ENCODE data around the gene CDC6. TPM values are rescaled to one million over a fixed set of nuclear protein-coding genes. Genes with fewer than 3 reads are reported as not detected.

The CDC6 gene
- total RNA-seq, 4 donors from 2014 or later: 0.16 to 2.2 (median 0.30) TPM

- TF ChIP-seq, protein P1, sequence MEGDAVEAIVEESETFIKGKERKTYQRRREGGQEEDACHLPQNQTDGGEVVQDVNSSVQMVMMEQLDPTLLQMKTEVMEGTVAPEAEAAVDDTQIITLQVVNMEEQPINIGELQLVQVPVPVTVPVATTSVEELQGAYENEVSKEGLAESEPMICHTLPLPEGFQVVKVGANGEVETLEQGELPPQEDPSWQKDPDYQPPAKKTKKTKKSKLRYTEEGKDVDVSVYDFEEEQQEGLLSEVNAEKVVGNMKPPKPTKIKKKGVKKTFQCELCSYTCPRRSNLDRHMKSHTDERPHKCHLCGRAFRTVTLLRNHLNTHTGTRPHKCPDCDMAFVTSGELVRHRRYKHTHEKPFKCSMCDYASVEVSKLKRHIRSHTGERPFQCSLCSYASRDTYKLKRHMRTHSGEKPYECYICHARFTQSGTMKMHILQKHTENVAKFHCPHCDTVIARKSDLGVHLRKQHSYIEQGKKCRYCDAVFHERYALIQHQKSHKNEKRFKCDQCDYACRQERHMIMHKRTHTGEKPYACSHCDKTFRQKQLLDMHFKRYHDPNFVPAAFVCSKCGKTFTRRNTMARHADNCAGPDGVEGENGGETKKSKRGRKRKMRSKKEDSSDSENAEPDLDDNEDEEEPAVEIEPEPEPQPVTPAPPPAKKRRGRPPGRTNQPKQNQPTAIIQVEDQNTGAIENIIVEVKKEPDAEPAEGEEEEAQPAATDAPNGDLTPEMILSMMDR (IDR thresholded peaks at IDR 0.05; ENCODE audit: low read depth): no peak
These were observed 11.0 kb downstream of the CDC6 start for GRCh38 chr17:40298726-40299125.

DNA sequence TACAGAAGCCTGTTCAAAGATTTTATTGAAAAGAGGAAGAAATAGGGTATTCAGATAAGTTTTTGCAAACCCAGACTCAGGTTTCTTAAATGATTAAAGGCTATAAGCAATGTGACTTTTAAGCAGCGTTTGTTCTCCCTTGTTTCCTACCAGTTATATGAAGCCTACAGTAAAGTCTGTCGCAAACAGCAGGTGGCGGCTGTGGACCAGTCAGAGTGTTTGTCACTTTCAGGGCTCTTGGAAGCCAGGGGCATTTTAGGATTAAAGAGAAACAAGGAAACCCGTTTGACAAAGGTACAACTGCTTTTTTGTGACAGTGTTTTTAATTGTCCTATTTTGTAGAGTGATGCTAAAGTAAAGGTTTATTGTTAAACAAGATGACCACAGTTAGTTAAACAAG is 13.6 kb downstream of the CDC6 start:
- TF ChIP-seq, protein P1 (IDR thresholded peaks at IDR 0.05; ENCODE audit: low read depth): no peak

- TF ChIP-seq, protein P1 (IDR thresholded peaks at IDR 0.05; ENCODE audit: low read depth): no peak
These were observed 15.5 kb downstream of the CDC6 start for GRCh38 chr17:40303009-40303657.

DNA sequence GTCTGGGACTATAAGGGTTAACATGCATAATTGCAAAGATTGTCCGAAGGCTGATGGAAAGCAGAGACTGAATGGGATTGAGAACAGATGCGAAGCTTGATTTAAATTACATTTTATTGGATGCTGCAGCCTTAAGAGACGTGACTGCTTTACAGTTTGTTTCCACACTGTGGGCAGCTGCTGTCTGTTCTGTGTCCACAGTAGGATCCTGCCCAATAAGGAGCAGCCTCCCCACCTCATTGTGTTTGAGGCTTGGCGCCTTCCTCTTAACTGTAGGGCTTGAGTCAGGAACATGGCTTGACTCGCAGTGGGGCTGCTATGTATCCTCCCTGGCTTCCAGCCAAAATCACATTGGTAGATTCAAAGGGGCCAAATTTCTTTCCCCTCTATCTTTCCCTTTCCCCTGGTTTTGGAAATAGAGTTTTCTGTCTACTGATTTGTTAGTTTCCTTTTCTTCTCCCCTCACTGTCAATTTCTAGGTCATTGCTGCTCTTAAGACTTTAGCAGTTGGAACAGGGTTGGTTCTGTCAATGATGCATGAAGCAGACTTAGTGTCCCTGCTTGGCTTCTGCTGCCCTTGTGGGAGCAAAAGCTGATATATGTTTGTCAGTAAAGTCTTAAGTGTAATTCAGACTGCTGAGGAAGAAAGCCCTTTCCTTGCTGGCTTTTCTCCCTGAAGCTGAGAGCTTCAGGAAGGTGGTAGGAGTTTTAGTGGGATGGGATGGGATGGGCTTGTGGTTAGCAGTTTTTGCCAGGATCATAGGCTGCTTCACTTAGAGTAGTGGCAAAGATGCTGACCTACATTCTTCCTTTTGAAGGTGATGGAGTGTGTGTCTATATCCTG is 16.3 kb downstream of the CDC6 start:
- TF ChIP-seq, protein P1 (IDR thresholded peaks at IDR 0.05; ENCODE audit: low read depth): no peak

GRCh38 chr17:40306395-40306794 is 18.7 kb downstream of the CDC6 start:
- TF ChIP-seq, protein P1 (IDR thresholded peaks at IDR 0.05; ENCODE audit: low read depth): no peak

- TF ChIP-seq, protein P1 (IDR thresholded peaks at IDR 0.05; ENCODE audit: low read depth): no peak
These were observed 19.5 kb downstream of the CDC6 start for GRCh38 chr17:40307001-40307730.

DNA sequence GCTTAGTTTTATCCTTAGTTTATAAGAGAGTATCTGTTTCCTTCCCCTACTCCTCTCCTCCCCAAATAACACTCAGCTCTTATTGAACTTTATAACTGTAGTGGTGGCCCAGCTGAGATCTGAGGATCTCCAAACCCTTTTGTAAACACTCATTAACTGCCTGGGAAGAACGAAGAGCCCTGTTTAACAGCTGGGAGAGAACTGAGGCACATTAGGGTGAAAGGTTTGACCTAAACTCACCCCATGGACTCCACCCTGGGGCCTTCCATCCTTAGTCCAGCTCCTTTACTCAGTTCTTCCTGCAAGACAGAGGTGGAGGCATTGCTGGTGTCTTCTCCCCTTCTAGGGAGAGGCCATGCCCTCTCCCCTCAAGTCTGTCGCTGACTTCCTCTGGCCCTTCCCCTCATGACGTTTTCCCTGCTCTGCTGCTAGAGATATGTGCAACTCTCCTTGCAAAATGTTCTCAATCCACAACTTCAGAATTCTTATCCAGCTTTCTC is 20.1 kb downstream of the CDC6 start:
- TF ChIP-seq, protein P1 (IDR thresholded peaks at IDR 0.05; ENCODE audit: low read depth): no peak
